ENCODE data around the gene ELOVL3. TPM values are rescaled to one million over a fixed set of nuclear protein-coding genes. Genes with fewer than 3 reads are reported as not detected.

The ELOVL3 gene
- total and polyA plus RNA-seq, 2 of the 4 experiments (the other 2 are of a cell fraction): 0.09 to 0.36 TPM

GRCh38 chr10:102255404-102255803 lies 29.3 kb downstream of the ELOVL3 start:
- peaks cover 77% of the 10 kb centered on the region for H4K20me1 ChIP-seq (ENCODE audit: insufficient read depth, low read length)
- H3K27me3 ChIP-seq (ENCODE audit: control insufficient read depth, insufficient read depth, low read length): no peaks in the 10 kb centered on the region
- CTCF ChIA-PET: no interaction called here
- H3K18ac ChIP-seq (ENCODE audit: low read depth, low read length): no peak overlapping the region
- H2BK5ac ChIP-seq (ENCODE audit: low read depth, low read length, poor library complexity, severe bottlenecking): no peak overlapping the region
- H3K4ac ChIP-seq (ENCODE audit: low read depth, low read length): no peak overlapping the region
- no peak overlapping the region for H4K5ac ChIP-seq (ENCODE audit: low read depth, low read length)
- peaks cover 10% of the 10 kb centered on the region for H3K9me1 ChIP-seq (ENCODE audit: insufficient read depth, low read length)
- H3K36me3 ChIP-seq (ENCODE audit: control insufficient read depth, insufficient read depth, low read length): peaks cover 6% of the 10 kb centered on the region; the same call in 1 of the 2 replicates
- no peak overlapping the region for H2BK15ac ChIP-seq (ENCODE audit: low read depth, low read length)
- intact Hi-C loops (cut with micrococcal nuclease): no loop called here
- H4K91ac ChIP-seq (ENCODE audit: insufficient read depth, low read depth, low read length): no peak overlapping the region
- no peak overlapping the region for H2AK9ac ChIP-seq (replicated peaks; ENCODE audit: low read depth, low read length, poor library complexity)
- no peak overlapping the region for H3K56ac ChIP-seq (ENCODE audit: extremely low read depth, insufficient read depth, low read length)
- H3K4me2 ChIP-seq (ENCODE audit: low read depth, low read length): no peak overlapping the region
- no peak for ATAC-seq (ENCODE audit: low read depth)
- no peak overlapping the region for H3K23ac ChIP-seq (ENCODE audit: low read depth, low read length)
- TF ChIP-seq RCOR1 (IDR thresholded peaks at IDR 0.05; ENCODE audit: insufficient replicate concordance, low read length) (no peak), NFE2L2 (IDR thresholded peaks at IDR 0.05; ENCODE audit: low read depth, low read length) (no peak)
- peaks cover 11 to 77% of the 10 kb centered on the region in 2 experiments for H3K79me1 ChIP-seq (ENCODE audit: low read depth in 1 of 2, low read length in 2 of 2)
- H2AFZ ChIP-seq (replicated peaks; ENCODE audit: low read length, poor library complexity): no peak overlapping the region
- H3K9me3 ChIP-seq (ENCODE audit: control insufficient read depth, insufficient read depth, low read length): no peaks in the 10 kb centered on the region
- no CpG with 5 or more reads among the region's 2 CpGs for WGBS, 2 experiments (ENCODE audit: extremely low coverage in 2 of 2, insufficient read length in 1 of 2)
- H2BK20ac ChIP-seq (ENCODE audit: low read depth, low read length): no peak overlapping the region
- H3K4me3 ChIP-seq (ENCODE audit: insufficient read depth, low read depth, low read length): no peak overlapping the region
- H3K14ac ChIP-seq (replicated peaks; ENCODE audit: low read depth, low read length): no peak overlapping the region
- BruUV-seq (replicated peaks): no TSS peak
- H3K9ac ChIP-seq (ENCODE audit: low read depth, low read length): no peak overlapping the region
- H3K4me1 ChIP-seq (ENCODE audit: control insufficient read depth, insufficient read depth, low read length): no peaks in the 10 kb centered on the region
- H2AK5ac ChIP-seq (ENCODE audit: low read depth, low read length): no peak overlapping the region
- DNase-seq: no peak
- no peak overlapping the region for H3K27ac ChIP-seq (ENCODE audit: insufficient read depth, low read length)
- POLR2A ChIA-PET (ENCODE audit: unreplicated experiment): no interaction called here
- dilution Hi-C loops (cut with HindIII; ENCODE audit: low sequenced_read_pairs, unreplicated experiment): no loop called here
- H2BK120ac ChIP-seq (ENCODE audit: low read depth, low read length): no peak overlapping the region
- in situ Hi-C loops (cut with MboI; ENCODE audit: low sequenced_read_pairs): no loop called here
- H4K8ac ChIP-seq (ENCODE audit: low read depth in 2 of 2, low read length in 2 of 2): no peak overlapping the region

All from IMR-90 (cell line).